Measurements from ENCODE around the gene CNOT10. TPM values are rescaled to one million over a fixed set of nuclear protein-coding genes. Genes with fewer than 3 reads are reported as not detected.

CNOT10 gene
- polyA plus RNA-seq, 4 donors: 37.7 to 51.3 (median 50.2) TPM

- peak in 2 of 4 donors; percentile 39 to 43 for DNase-seq (ENCODE audit: low read depth in 4 of 4, low spot score in 3 of 4)
Observed at GRCh38 chr3:32816439-32817256, 131.7 kb downstream of the CNOT10 start.

- no peak for DNase-seq (ENCODE audit: low read depth in 4 of 4, low spot score in 3 of 4)
Observed at GRCh38 chr3:32817257-32817557, 132.2 kb downstream of the CNOT10 start.

- DNase-seq (ENCODE audit: low read depth in 4 of 4, low spot score in 3 of 4): peak in 1 of 4 donors; percentile 29
Observed at GRCh38 chr3:32817558-32818228, 132.7 kb downstream of the CNOT10 start, which contains the start of gene TRIM71. Gene TRIM71, plus strand, starts transcription at chr3:32817997. Its CDS starts 84 bp downstream, at chr3:32818081.

- no peak for DNase-seq (ENCODE audit: low read depth in 4 of 4, low spot score in 3 of 4)
Observed at GRCh38 chr3:32818229-32818969, 133.4 kb downstream of the CNOT10 start.

GRCh38 chr3:32818970-32819511 is 134.1 kb downstream of the CNOT10 start:
- no peak for DNase-seq (ENCODE audit: low read depth in 4 of 4, low spot score in 3 of 4)

- DNase-seq (ENCODE audit: low read depth in 4 of 4, low spot score in 3 of 4): no peak
Observed at GRCh38 chr3:32819551-32820348, 134.8 kb downstream of the CNOT10 start.

- DNase-seq (ENCODE audit: low read depth in 4 of 4, low spot score in 3 of 4): no peak
Observed at GRCh38 chr3:32820430-32820829, 135.4 kb downstream of the CNOT10 start.

GRCh38 chr3:32820971-32821685 is 136.1 kb downstream of the CNOT10 start:
- DNase-seq (ENCODE audit: low read depth in 4 of 4, low spot score in 3 of 4): no peak

- DNase-seq (ENCODE audit: low read depth in 4 of 4, low spot score in 3 of 4): no peak
Observed at GRCh38 chr3:32821686-32822296, 136.8 kb downstream of the CNOT10 start.

- no peak for DNase-seq (ENCODE audit: low read depth in 4 of 4, low spot score in 3 of 4)
Observed at GRCh38 chr3:32822609-32823498, 137.9 kb downstream of the CNOT10 start.

Other genes starting within 250 kb of the CNOT10 start
- 100 to 1,000 TPM in 1 of 4 donors, 10 to 100 TPM in 3; 56.6 to 101 (median 76.0) TPM for gene CMTM6, start 182.3 kb upstream of the CNOT10 start, polyA plus RNA-seq (ENCODE audit: insufficient read length in 4 of 4)
- gene DYNC1LI1, start 114.3 kb upstream of the CNOT10 start, polyA plus RNA-seq (ENCODE audit: insufficient read length in 4 of 4): 10 to 100 TPM; 31.1 to 44.0 (median 40.1) TPM
- gene TRIM71, start 132.8 kb downstream of the CNOT10 start, polyA plus RNA-seq (ENCODE audit: insufficient read length in 4 of 4): 1 to 10 TPM; 1.1 to 8.6 (median 7.3) TPM